Measurements from ENCODE around the gene IFNA4.
"Not testable (repeated sequence)": the region's sequence is repeated elsewhere in the genome, so short reads cannot be mapped to it uniquely, and the experiment has no call there.

IFNA4 gene

GRCh38 chr9:21174671-21175070 lies 12.7 kb downstream of the IFNA4 start:
- Histone ChIP-seq H3K27me3 (ENCODE audit: control insufficient read depth, insufficient read depth, low read length) (no peaks in the 10 kb centered on the region), H2AFZ (no peak overlapping the region), H3K4me3 (ENCODE audit: low read depth, low read length) (no peak overlapping the region), H3K4me1 (no peaks in the 10 kb centered on the region), H3K9ac (no peak overlapping the region), H3K4me2 (ENCODE audit: low read length) (no peak overlapping the region), H3K27ac (no peak overlapping the region), H3K9me3 (ENCODE audit: control insufficient read depth, low read length) (no peaks in the 10 kb centered on the region), H3K79me2 (no peaks in the 10 kb centered on the region), H3K36me3 (ENCODE audit: control insufficient read depth, insufficient read depth, low read length) (no peaks in the 10 kb centered on the region)
- TF ChIP-seq CTCF (IDR thresholded peaks at IDR 0.05) = no peak

DNA sequence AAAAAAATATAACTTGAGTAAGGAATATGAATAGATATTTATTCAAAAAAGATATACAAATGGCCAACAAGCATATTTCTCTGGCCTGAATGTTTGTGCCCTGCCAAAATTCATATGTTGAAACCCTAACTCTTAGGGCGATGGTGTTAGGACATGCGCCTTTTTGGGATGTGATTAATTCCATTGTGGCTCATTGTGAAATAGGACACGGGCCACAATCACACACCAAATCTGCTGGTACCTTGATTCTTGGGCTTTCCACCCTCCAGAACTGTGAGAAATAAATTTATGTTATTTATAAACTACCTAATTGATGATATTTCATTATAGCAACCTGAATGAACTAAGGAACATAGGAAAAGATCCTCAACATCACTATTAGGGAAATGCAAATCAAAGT lies 15.2 kb downstream of the IFNA4 start:
- no peak overlapping the region for H2AFZ ChIP-seq
- H3K4me1 ChIP-seq = no peaks in the 10 kb centered on the region
- no peak for TF ChIP-seq CTCF (IDR thresholded peaks at IDR 0.05)
- H3K9ac ChIP-seq = no peak overlapping the region
- no peak overlapping the region for H3K4me2 ChIP-seq (ENCODE audit: low read length)
- no peaks in the 10 kb centered on the region for H3K27me3 ChIP-seq (ENCODE audit: control insufficient read depth, insufficient read depth, low read length)
- no peaks in the 10 kb centered on the region for H3K36me3 ChIP-seq (ENCODE audit: control insufficient read depth, insufficient read depth, low read length)
- H3K9me3 ChIP-seq (ENCODE audit: control insufficient read depth, low read length) = no peaks in the 10 kb centered on the region
- no peak overlapping the region for H3K27ac ChIP-seq
- no peaks in the 10 kb centered on the region for H3K79me2 ChIP-seq
- no peak overlapping the region for H3K4me3 ChIP-seq (ENCODE audit: low read depth, low read length)

GRCh38 chr9:21171351-21171750 lies 16.0 kb downstream of the IFNA4 start:
- no peaks in the 10 kb centered on the region for H3K79me2 ChIP-seq
- H3K4me2 ChIP-seq (ENCODE audit: low read length) = no peak overlapping the region

GRCh38 chr9:21166560-21166959 lies 20.8 kb downstream of the IFNA4 start, which contains the start of gene IFNA21:
TSS of gene IFNA21 (minus strand) at chr9:21166660. CDS start at chr9:21166612, 48 bp downstream.
- H3K27ac ChIP-seq; H3K79me2 ChIP-seq; H3K27me3 ChIP-seq (ENCODE audit: control insufficient read depth, insufficient read depth, low read length); H3K9me3 ChIP-seq (ENCODE audit: control insufficient read depth, low read length); H2AFZ ChIP-seq; H3K4me2 ChIP-seq (ENCODE audit: low read length); H3K4me3 ChIP-seq (ENCODE audit: low read depth, low read length); H3K36me3 ChIP-seq (ENCODE audit: control insufficient read depth, insufficient read depth, low read length); H3K9ac ChIP-seq; H3K4me1 ChIP-seq: not testable (repeated sequence)

More at GRCh38 chr9:21171351-21171750, 16.0 kb downstream of the IFNA4 start:
- Histone ChIP-seq H3K9ac (no peak overlapping the region), H2AFZ (no peak overlapping the region), H3K4me3 (ENCODE audit: low read depth, low read length) (no peak overlapping the region), H3K9me3 (ENCODE audit: control insufficient read depth, low read length) (no peaks in the 10 kb centered on the region), H3K4me1 (no peaks in the 10 kb centered on the region), H3K27ac (no peak overlapping the region), H3K27me3 (ENCODE audit: control insufficient read depth, insufficient read depth, low read length) (no peaks in the 10 kb centered on the region), H3K36me3 (ENCODE audit: control insufficient read depth, insufficient read depth, low read length) (no peaks in the 10 kb centered on the region)
- no peak for TF ChIP-seq CTCF (IDR thresholded peaks at IDR 0.05)

DNA sequence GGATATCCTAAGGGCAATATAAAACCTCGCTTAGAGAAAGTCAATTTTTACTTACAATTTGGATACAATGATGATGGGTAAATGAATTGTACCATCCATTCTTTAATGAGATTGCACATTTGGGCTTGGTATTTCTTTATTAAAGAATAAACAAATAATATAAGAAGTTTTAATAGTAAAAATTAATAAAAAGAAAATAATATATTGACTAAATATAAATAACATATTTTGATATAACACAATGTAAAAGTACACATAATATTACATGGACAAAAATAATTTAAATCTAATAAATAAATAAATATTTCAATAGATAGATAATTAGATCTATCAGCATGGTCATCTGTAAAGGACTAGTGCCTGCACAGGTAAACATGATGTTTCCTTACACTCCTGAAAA lies 21.9 kb downstream of the IFNA4 start:
- TF ChIP-seq CTCF (IDR thresholded peaks at IDR 0.05) = no peak
- Histone ChIP-seq H3K27ac (no peak overlapping the region), H3K4me2 (ENCODE audit: low read length) (no peak overlapping the region), H2AFZ (no peak overlapping the region), H3K9me3 (ENCODE audit: control insufficient read depth, low read length) (no peaks in the 10 kb centered on the region), H3K27me3 (ENCODE audit: control insufficient read depth, insufficient read depth, low read length) (no peaks in the 10 kb centered on the region), H3K79me2 (no peaks in the 10 kb centered on the region), H3K4me1 (no peaks in the 10 kb centered on the region), H3K36me3 (ENCODE audit: control insufficient read depth, insufficient read depth, low read length) (no peaks in the 10 kb centered on the region), H3K9ac (no peak overlapping the region), H3K4me3 (ENCODE audit: low read depth, low read length) (no peak overlapping the region)
